Embryonic facial prominence (tissue), 1 donor: Measurements from ENCODE around the gene CFAP97.
"Not testable (repeated sequence)": the region's sequence is repeated elsewhere in the genome, so short reads cannot be mapped to it uniquely, and the experiment has no call there.

Experiments
- DNase-seq: peaks from one replicate; pipeline ENCODE4 v3.0.0-alpha.2; 2016; ENCODE audit errors: extremely low spot score

The CFAP97 gene

DNA sequence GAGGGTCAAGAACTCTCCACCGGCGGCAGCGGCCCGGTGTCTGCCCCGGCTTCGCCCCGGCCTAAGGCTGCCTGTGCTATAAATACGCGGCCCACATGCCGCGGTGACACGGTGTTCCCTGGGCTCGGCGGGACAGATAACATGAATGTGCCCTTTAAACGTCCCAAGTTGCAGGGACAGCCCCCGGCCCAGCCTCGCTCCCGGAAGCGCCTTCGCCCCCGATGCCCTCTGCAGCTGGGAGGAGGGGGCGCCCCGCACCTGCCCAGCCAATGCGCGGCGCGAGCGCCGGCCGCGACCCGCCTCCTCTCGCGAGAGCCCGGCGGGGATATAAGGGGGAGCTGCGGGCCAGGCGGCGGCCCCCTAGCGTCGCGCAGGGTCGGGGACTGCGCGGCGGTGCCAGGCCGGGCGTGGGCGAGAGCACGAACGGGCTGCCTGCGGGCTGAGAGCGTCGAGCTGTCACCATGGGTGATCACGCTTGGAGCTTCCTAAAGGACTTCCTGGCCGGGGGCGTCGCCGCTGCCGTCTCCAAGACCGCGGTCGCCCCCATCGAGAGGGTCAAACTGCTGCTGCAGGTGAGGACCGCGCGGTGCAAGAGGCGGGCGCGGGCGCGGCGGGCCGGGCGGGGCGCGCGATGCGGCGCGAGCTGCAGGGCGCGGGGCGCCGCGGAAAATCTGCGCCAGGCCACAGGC is 60.7 kb downstream of the CFAP97 start, which contains the start of gene SLC25A4:
SLC25A4 (plus strand) TSS at position 355 of the 689 bp plus-strand sequence; CDS start at position 462, 107 bp downstream.
- DNase-seq = peak; percentile 27

DNA sequence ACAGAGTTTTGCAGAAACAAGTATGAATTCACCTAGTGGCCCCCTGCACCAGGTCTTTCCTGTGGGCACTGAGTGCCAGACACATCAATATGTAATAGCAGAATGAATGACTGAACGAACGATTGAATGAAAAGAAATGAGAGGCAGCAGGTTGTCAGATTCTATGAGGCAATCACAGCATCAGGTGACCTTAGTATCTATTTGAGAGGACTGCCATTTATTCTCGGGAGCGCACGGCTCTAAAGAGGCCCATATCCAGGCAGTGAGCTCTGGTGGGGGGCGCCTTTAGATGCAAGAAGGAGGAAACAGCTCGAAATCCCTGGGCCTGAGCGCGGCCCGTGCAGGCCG is 61.3 kb downstream of the CFAP97 start:
- DNase-seq = no peak

- DNase-seq = no peak
Observed at GRCh38 chr4:185141777-185142176, 62.0 kb downstream of the CFAP97 start.

DNA sequence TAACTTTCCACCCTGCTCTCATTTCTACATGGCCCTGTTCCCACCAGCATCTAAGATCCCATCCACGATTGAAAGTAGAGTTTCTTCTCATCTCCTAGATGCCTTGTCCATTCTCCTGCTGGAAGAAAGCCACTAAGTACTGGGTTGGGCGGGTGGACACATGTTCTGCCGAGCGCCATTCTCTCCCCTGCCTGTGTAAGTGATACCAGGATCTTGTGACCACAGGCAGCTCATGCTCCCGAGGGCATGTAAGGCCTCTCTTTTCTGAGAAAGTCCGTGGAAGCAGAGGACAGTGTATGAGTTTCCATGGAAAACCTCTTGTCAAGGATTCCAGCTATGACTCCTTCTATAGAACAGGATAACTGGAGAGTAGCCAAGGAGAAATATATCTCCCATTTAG is 64.1 kb downstream of the CFAP97 start:
- DNase-seq = no peak

DNA sequence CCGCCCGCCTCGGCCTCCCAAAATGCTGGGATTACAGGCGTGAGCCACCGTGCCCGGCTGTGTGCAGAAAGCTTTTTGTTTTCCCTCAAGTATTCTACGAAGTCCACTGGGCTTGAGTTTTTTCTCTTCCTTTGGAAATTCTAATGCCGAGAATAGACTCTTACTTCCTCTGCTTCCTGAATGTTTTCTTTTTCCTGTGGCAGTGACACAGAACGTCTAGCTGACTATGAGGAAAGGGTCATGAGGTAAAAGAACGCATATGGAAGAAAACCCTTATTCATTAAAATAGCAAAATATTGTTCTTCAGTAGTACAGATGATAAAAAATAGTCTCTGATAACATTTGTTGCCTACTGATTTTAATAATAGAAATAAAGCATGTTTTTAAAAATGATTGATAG is 65.6 kb downstream of the CFAP97 start:
- no peak for DNase-seq

- no peak for DNase-seq
Observed at GRCh38 chr4:185137233-185137925, 66.4 kb downstream of the CFAP97 start.

DNA sequence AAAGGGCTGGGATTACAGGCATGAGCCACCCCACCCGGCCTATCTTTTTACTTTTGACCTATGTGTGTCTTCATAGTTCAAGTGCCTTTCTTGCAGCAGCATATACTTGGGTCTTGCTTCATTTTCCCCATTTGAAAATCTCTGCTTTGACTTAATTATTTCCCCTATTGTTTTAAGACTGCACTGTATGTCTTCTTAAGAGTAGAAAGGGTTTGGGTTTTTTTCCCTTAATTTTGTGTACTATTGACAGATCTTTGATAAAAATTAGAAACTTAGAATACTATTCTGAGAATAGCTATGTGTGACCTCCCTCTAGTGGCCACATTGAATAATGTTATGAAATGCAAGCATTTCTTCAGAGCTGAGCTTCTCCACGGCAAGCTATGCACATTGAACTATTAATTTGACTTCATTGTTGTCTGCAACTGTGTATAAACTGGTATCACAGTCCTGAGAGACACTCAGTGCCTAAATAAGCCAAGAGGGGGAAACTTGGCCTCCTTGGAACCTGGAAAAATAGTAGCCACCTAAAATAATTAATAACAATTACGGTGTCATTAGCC is 69.4 kb downstream of the CFAP97 start:
- peak; percentile 31 for DNase-seq

DNA sequence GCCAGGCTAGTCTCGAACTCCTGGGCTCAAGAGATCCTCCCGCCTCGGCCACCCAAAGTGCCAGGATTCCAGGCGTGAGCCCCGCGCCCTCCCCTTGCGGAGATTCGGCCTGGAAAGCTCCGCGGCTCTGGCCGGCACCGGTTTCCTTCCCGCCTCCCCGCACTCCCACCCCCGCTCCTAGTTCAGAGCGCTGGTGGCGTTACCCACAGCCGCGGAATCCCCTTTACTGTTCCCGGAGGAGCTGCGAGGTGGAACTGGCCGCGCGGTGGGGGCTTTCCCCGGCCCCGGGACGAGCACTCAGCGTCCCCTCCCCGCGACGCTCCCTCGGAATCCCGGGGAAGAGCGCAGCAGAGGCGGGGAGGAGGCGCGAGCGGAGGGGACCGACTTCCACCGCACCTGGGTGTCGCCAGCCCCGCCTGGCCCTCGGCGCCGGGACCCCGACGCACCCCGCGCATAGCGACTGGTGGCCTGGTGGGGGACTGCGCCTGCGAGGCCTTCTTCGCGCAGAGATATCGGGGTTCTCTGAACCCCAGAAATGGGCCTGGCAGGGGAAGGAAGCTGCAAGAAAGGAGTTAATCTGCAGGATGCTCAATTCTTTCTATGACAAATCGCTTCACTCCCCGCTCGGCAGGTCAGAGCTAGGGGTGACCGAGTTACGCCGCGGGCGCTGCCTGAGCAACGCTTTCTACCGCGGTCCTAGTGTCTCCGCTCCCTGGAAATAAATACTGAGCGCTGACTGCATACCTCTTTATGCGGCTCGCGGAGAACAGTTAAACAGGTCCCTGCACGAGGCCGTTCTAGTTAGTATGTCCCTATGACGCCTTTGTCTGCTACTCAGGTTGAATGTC is 75.3 kb downstream of the CFAP97 start:
- DNase-seq = no peak

- no peak for DNase-seq
Observed at GRCh38 chr4:185127021-185127925, 76.5 kb downstream of the CFAP97 start.

- DNase-seq = no peak
Observed at GRCh38 chr4:185124006-185124405, 79.8 kb downstream of the CFAP97 start.

DNA sequence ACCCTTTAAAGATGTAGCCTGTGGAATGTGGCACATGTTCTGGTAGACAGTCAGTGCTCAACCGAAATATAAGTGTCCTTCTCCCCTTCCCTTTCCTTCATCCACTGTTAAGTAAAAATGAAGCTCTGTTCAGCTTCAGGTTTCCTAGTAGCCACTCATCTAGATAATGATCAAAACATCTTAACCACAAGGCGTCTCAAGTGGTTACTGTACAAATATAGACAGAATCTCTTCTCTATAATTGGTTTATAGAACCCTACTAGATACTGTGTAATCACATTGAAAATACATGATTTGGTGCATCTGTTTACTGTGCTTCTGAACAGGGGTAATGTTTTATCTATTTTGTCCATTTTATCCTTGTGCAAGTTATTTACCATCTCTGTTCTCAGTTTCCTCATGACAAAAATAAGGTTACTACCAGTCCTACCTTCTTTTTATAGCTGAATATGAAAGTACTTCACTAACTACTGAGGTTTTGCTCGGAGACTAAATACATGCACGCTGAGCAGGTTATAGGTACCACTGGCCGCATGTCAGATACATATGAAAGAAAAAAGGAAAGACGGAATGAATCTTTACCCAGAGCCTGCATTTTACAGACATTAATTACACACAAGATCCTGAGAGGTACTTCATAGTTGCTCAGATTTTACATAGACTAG is 81.0 kb downstream of the CFAP97 start:
- DNase-seq = no peak

- no peak for DNase-seq
Observed at GRCh38 chr4:185120631-185120946, 83.2 kb downstream of the CFAP97 start.

DNA sequence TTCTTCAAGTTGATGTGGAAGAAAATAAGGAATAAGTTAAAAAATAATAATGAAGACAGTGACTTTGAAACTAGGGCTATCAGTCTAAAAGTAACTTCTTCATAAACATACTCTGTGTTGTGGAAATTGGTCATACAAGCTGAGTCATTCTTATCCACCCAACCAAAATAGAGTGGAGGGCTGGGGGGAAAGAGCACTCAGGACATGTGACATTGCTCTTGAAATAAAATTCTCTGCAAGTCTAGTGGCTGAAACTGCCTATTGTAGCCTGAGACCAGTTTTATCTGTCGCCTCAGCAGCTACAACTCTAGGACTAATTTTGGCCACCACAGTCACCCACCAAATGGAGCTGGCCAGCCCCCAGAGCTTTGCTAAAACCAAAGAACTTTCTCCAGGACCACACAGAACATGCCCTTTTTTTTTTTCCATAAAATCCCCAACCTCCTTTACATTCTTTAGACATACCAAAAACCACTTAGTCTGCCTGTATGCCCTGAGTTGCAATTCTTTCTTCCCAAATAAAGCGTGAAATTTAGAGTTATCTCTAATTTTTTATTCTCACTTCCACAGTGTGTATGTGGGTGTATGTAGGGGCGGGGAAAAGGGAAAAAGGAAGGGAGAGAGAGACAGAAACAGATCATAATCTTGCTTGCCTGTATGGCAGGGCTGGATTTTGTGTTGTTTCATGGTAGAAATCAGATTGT is 83.7 kb downstream of the CFAP97 start:
- DNase-seq = no peak

- DNase-seq = not testable (repeated sequence)
Observed at GRCh38 chr4:185119467-185119866, 84.3 kb downstream of the CFAP97 start.

GRCh38 chr4:185118876-185119275 is 84.9 kb downstream of the CFAP97 start:
- DNase-seq = no peak

DNA sequence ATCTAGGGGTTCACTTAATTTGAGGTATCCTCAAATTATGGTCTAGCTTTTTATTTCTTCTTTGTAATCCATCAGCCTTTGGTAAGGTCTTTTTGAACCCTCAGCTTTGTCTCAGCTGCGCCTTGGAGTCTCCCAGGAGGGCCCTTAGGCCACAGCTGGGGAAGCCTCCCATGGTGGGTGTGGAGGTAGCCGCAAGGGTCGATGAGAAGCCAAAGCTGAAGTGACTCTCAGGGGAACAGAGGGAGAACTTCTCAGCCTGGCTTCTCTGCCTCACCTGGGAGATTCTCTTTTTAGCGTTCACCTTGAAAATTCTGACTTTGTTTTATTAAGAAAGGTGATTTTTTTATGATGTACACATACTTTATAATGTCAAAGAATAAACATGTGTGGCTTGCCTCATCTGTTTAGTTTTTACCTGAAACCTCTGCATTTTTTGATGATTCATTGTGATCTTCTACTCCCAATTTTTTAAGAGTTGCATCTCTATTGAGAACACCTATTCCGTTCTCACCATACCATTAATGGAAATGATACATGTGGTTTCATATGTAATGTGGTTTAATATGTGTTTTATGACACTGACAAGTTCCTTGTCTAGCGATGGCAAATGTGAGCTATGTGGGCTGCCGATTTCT is 86.4 kb downstream of the CFAP97 start:
- no peak for DNase-seq

DNA sequence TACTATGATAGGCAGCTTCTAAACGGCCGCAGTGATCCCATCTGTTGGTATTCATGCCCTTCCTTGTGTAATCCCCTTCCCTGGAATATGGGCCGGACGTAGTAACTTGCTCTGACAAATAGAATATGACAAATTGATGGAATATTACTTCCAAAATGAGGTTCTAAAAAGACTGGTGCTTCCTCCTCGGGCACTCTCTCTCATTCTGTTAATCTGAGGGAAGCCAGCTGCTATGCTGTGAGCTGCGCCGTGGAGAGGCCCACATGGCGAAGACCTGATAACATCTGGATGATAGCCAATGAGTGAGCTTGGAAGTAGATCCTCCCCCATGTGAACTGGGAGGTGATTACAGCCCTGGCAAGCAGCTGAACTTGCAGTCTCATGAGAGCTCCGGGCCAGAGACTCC is 88.0 kb downstream of the CFAP97 start:
- DNase-seq = no peak

DNA sequence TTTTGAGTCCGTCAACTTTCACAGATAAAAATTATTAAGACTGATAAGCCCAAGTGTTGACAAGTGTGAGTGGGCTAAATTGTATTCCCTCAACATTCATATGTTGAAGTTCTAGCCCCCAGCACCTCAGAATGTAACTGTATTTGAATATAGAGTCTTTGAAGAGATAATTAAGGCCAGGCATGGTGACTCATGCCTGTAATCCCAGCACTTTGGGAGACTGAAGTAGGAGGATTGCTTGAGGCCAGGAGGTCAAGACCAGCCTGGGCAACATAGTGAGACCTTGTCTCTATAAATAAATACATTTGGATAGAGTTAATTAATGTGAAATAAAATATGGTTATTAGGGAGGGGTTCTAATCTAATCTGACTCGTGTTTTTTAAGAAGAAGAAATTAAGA is 90.5 kb downstream of the CFAP97 start:
- DNase-seq = no peak

GRCh38 chr4:185112104-185112503 is 91.7 kb downstream of the CFAP97 start:
- DNase-seq = no peak

GRCh38 chr4:185110375-185110823 is 93.4 kb downstream of the CFAP97 start:
- DNase-seq = no peak
